Fibroblast of the conjunctiva (primary cell): ENCODE measurements around the gene NSD1.
A peak's percentile ranks its signal among the peaks of the same experiment; 100 is the strongest.
"Not testable (repeated sequence)": the region's sequence is repeated elsewhere in the genome, so short reads cannot be mapped to it uniquely, and the experiment has no call there.

Experiments
- DNase-seq: peaks from one replicate; pipeline ENCODE4 v3.0.0-alpha.2; 2010; ENCODE audit warnings: low read depth

The NSD1 gene

DNA sequence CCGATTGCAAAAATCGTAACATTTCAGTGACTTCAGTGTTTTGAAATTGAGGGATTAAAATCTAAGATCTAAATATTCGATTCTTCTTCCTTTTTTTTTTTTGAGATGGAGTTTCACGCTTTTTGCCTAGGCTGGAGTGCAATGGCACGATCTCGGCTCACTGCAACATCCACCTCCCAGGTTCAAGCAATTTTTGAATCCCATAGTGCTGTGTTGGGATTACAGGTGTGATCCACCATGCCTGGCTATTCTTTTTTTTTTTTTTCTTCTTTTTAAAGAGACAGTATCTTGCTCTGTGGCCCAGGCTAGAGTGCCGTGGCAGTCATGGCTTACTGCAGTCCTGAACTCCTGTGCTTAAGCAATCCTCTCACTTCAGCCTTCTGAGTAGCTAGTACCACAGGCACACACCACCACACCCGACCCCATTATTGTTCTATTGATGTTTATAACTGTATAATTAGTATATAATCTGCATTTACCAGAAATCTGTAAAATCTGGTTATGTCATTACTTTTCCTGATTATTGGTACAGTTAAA, 42.7 kb downstream of the NSD1 start:
- DNase-seq, result no peak

DNA sequence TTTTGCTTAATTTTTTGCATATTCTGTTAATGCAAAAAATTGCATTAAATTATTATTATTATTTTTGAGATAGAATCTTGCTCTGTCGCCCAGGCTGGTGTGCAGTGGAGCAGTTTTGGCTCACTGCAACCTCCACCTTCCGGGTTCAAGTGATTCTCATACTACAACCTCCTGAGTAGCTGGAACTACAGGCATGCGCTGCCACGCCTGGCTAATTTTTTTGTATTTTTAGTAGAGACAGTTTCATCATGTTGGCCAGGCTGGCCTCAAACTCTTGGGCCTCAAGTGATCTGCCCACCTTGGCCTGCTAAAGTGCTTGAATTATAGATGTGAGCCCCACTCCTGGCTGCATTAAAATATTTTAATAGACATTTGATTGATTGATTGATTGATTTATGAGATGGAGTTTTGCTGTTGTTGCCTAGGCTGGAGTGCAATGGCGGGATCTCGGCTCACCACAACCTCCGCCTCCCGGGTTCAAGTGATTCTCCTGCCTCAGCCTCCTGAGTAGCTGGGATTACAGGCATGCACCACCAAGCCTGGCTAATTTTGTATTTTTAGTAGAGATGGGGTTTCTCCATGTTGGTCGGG, 44.4 kb downstream of the NSD1 start:
- DNase-seq, result not testable (repeated sequence)

DNA sequence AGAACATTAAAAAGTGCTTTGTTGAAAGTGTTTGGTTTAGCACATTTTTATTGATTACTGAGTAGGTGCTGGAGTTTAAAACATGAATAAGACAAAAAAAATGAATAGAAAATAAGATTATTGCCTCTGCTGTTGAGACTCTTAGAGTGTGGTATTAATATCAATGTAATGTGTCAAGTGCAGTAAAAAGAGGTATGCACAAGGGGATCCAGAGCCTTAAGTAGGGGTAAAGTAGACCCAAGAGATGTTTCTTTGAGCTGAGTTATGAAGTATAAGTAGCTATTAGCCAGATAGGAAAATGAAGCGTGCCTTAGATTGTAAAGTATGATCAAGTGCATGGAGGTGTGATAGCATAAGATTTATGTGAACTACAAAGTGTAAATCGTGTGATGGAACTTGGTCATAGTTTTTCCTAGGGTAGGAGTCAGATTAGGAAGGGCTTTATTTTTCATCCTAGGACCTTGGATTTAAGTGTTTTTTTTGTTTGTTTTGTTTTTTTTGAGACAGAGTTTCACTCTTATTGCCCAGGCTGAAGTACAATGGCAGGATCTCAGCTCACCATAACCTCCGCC, 45.2 kb downstream of the NSD1 start:
- no peak for DNase-seq

DNA sequence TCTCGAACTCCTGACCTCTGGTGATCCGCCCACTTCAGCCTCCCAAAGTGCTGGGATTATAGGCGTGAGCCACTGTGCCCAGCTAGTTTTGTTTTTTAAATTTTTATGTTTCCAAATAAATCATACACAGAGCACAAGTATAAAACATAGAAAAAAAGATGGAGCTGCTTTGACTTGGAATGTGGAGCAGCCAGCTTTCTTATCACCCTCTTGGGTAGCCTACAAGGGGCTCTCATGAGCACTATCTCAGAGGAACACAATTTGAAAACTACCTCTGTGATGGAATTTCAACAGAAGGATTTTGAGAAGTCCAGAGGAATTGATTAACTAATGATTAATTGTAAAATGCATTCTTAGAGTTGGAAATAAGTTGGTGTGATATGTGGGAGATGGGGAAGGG, 45.9 kb downstream of the NSD1 start:
- DNase-seq, result no peak

DNA sequence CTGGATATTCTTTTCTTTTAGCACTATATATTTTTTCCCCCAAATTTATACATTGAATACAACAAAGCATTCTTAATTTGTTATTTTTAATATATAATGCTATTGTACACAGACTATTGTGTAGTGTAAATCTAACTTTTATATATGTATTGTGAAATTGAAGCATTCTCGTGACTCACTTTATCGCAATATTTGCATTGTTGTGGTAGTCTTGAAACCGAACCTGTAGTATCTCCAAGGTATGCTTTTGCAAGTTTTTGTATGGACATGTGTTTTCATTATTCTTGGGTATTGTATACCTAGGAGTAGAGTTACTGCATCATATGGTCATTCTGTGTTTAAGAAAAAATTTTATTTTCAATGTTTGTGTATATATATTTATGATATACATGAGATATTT, 49.6 kb downstream of the NSD1 start:
- DNase-seq, result no peak

DNA sequence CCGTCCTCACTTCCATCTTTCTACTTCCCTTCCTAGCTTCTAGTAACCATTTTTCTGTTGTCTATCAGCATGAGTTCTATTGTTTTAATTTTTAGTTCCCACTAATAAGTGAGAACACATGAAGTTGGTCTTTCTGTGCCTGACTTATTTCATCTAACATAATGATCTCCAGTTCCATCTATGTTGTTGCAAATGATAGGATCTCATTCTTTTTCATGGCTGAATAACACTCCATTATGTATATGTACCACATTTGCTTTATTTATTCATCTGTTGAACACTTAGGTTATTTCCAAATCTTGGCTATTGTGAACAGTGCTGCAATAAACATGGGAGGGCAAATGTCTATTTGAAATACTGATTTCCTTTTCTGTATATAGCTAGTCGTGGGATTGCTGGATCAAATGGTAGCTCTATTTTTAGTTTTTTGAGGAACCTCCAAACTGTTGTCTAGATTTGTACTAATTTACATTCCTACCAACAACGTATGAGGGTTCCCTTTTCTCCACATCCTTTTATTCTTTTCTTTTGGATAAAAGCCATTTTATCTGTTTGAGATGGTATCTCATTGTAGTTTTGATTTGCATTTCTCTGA, 50.3 kb downstream of the NSD1 start:
- DNase-seq, result no peak

DNA sequence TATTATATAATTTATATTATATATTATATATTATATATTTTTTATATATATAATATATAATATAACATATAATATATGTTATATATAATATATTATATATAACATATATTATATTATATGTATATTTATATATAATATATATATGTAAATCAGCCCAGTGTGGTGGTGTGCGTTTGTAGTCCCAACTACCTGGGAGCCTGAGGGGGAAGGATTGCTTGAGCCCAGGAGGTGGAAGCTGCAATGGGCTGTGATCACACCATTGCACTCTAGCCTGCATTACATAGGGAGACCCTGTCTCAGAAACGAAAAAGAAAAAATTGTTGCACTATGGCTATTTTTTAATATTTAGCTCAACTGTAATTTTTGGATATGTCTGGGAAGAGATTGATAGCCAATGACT, 52.4 kb downstream of the NSD1 start:
- DNase-seq, result no peak

DNA sequence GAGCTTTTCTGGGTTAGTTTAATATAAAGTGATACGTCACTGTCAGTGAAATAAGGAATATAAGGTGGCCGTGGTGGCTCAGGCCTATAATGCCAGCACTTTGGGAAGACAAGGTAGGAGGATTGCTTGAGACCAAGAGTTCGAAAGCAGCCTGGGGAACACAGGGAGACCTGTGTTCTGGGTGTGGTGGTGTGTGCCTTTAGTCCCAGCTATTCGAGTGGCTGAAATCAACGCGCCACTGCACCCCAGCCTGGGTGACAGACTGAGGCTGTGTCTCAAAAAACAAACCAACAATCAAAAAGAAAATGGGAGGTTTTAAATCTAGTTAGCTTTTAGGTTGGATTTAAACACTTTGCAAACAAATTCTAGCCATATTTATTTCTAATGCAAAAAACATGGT, 53.1 kb downstream of the NSD1 start:
- no peak for DNase-seq

DNA sequence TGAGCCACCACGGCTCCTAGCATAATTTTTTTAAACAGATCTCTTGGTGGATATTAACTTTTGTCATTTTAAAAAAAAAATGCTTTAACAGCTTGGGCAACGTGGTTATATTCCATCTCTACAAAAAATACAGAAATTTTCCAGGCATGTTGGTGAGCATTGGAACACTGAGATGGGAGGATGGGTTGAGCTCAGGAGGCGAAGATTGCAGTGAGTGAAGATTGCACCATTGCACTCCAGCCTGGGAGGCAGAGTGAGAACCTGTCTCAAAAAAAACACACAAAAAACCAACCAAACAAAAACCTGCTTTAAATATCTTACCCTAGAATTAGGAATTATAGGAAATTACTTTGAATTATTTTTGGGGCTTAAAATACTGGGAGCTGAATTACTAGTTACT, 55.2 kb downstream of the NSD1 start:
- DNase-seq, result no peak

DNA sequence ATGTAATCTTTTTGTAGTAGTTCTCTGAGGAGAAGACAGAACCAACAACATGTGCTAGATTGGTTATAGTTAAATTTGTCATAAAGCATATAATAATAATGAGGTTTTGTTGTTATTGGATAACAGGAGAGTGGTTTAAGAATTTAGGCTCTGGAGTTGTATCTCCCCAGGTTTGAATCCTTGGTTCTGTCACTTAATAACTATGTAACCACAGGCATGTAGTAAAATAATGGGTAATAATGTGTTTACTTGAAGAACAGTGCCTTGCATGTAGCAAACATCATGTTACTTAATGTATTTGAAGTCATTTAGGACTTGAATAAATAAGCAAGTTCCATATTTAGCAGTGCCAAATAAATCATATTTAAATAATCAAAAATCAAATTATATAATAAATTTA, 55.8 kb downstream of the NSD1 start:
- no peak for DNase-seq

DNA sequence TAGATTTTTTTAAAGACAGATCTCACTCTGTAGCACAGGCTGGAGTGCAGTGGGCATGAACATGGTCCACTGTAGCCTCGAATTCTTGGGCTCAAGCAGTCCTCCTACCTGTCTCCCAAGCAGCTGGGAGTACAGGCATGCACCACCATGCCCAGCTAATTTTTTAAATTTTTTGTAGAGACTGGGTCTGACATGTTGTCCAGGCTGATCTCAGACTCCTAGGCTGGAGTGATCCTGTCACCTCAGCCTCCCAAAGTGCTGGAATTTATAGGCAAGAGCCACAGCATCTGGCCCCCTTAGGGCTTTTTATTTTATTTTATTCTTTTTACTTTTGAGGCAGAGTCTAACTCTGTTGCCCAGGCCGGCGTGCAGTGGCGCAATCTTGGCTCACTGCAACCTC, 56.4 kb downstream of the NSD1 start:
- no peak for DNase-seq

DNA sequence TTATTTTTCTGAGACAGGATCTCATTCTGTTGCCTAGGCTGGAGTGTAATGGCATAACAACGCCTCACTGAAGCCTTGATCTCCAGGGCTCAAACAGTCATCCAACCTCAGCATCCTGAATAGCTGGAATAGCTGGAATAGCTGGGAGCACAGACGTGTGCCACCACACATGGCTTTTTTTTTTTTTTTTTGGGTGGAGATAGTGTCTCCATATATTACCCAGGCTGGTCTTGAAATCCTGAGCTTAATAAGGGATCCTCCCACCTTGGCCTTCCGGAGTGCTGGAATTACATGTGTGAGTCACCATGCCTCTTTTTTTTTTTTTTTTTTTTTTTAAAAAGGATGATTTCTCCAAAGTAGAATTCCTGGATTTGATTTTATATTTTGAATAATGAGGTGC, 60.7 kb downstream of the NSD1 start:
- peak; percentile 33 for DNase-seq

DNA sequence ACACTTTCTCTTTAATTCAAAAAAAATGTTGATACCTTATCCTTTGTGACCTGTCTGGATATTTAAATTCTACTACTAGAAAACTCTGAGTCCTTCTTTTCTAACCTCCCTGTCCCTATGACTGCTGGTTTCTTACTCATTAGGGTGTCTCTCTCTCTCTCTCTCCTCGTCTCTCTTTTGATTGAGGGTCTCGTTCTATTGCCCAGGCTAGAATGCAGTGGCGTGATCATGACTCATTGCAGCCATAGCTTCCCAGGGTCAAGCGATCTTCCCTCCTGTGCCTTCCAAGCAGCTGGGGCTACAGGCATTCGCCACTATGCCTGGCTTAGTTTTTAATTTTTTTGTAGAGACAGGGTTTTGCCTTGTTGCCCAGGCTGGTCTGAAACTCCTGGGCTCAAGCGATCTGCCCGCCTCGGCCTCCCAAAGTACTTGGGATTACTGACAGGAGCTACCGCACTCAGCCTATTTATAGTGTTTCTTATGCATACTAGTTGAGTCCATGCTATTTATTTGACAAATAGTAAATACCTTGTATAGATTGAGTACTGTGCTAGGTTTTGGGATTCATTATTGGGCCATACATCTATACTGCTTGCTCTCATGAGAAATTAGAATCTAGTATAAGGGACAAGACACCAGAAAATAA, 61.9 kb downstream of the NSD1 start:
- DNase-seq, result no peak

DNA sequence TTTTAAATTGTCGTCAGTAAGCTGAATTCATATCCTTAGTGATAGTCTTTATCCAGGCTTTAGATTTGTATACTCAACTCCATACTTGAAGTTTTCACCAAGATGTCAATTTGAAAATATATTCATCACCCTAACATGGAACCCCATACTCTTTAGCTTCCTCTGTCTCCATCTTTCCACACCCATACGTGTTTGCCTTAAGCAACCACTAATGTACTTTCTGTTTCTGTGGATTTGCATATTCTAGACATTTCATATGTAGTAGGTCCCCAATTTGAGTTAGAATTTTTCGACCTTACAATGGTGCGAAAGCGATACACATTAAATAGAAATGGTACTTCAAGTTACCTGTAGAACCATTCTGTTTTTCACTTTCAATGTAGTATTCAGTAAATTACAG, 65.2 kb downstream of the NSD1 start:
- no peak for DNase-seq

DNA sequence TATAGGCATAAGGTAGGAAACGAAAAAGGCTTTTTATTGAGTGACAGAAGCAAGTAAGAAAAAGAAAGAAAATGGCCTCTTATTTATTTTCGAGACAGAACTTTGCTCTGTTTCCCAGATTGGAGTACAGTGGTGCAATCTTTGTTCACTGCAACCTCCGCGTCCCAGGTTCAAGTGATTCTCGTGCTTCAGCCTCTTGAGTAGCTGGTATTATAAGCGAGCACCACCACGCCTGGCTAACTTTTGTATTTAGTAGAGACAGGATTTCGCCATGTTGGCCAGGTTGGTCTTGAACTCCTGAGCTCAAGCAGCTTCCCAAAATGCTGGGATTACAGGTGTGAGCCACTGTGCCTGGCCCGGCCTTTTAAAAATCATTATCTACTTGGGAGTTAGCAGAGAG, 70.7 kb downstream of the NSD1 start:
- no peak for DNase-seq

DNA sequence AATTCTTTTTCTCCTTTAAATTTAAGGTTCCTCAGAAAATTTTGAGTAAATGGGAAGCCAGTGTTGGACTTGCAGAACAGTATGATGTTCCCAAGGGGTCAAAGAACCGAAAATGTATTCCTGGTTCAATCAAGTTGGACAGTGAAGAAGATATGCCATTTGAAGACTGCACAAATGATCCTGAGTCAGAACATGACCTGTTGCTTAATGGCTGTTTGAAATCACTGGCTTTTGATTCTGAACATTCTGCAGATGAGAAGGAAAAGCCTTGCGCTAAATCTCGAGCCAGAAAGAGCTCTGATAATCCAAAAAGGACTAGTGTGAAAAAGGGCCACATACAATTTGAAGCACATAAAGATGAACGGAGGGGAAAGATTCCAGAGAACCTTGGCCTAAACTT, 76.0 kb downstream of the NSD1 start:
- no peak for DNase-seq

DNA sequence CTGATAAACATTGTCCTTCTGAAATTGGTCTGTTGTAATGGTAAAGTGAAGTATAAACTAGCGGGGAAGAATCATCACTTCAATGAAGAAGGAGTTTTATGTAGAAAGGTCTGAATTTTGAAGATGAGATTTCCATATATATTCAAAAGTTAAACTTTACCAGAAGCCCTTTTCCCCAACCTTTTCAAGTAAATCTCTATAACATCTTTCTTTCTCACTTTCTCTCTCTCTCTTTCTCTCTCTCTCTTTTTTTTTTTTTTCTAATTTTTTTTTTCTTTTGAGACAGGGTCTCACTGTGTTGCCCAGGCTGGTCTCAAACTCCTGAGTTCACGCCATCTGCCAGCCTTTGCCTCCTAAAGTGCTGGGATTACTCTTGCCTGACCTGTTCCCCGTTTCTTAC, 78.7 kb downstream of the NSD1 start:
- no peak for DNase-seq

DNA sequence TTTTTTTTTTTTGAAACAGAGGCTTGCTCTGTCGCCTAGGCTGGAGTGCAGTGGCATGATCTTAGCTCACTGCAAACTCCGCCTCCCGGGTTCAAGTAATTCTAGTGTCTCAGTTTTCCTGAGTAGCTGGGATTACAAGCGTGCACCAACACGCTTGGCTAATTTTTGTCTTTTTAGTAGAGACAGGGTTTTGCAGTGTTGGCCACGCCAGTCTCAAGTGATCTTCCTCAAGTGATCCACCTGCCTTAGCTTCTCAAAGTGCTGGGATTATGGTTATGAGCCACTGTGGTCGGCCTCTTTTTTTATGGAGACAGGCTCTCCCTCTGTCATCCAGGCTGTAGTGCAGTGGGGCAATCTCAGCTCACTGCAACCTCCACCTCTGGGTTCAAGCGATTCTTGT, 87.0 kb downstream of the NSD1 start:
- DNase-seq, result no peak

DNA sequence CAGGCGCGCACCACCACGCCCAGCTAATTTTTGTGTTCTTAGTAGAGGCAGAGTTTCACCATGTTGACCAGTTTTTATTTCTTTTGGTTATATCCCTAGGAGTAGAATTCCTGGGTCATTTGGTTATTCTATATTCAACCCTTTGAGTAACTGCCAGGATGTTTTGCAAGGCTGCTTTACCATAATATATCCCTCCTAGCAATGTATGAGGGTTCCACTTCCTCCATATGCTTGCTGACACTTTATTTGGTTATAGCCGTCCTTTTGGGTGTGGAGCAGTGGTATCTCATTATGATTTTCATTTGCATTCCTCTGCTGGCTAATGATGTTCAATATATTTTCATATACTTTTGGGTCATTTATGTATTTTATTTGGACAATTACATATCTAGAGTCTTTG, 88.7 kb downstream of the NSD1 start:
- no peak for DNase-seq

DNA sequence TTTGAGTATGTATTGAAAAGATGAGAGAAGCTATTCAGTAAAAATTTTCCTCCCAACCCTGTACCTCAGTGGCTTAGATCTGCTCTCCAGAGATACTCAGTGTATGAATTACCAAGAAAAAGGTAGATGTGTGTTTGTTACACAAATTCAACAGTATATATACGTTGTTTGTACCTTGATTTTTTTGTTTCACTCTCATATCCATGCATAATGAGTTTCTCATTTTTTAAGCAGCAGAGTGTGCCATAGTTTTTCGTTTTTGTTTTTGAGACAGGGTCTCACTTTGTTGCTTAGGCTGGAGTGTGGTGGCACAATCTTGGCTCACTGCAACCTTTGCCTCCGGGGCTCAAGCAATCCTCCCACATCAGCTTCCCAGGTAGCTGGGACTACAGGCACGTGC, 92.2 kb downstream of the NSD1 start:
- DNase-seq, result no peak

DNA sequence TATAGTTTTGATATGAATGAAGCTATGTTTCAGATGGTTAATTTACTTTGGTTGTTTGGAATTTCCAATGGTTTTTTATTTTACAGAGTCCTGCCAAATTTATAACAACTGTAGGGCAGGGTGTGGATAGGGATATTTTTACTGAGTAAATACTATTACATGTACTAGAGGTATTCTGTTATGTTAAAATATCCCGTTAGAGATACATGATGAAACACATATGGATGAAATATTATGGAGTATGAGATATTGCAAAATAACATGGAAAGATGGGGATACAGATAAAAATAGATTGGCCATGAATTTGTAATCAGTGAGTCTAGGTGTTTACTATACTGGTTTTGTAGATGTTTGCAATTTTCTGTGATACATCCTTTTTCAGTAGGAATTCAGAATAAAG, 93.3 kb downstream of the NSD1 start:
- no peak for DNase-seq

DNA sequence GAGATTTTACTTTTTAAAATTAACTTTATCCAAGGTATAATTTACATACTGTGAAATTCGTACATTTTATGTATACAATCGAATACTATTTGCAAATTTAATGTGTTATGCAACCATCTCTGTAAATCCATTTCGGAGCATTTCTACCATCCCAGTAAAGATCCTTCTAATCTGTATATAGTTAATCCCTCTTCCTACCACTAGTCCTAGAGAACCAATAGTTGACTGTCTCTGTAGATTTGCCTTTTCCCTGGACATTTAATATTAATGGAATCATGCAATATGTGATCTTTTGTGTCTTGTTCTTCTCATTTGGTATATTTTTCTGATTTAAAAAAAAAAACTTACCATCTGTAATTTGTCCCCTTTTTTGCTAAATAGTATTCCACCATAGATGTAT, 95.2 kb downstream of the NSD1 start:
- no peak for DNase-seq

DNA sequence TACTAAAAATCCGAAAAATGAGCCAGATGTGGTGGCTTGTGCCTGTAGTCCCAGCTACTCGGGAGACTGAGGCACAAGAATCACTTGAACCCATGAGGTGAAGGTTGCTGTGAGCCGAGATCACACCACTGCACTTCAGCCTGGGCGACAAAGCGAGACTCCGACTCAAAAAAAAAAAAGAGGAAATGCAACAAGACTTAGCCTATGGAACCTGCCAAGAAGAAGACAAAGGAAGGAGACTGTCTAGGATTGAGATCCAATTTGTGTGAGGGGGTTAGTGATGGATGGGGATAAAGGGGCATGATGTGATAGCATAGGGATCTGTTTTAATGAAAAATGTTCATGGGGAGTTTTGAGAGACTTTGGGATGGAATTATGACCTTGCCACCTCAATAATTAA, 97.1 kb downstream of the NSD1 start:
- DNase-seq, result no peak
